Smooth muscle cell (in vitro differentiated cells): ENCODE results near the gene LTBP1. TPM values are rescaled to one million over a fixed set of nuclear protein-coding genes. Genes with fewer than 3 reads are reported as not detected.

Experiments used
- DNase-seq: peaks from one replicate; lab custom pipeline; 2025; ENCODE audit not compliant: unreplicated experiment; lab: John Stamatoyannopoulos, UW
- H2AFZ ChIP-seq: fragments of 200-600 bp; sonication (generic); 2 replicates; pipeline ENCODE4 v1.6.0; 2016; ENCODE audit warnings: antibody characterized with exemption, low read depth, mild to moderate bottlenecking
- H3F3A ChIP-seq: fragments of 200-600 bp; sonication (generic); 2 replicates; pipeline ENCODE4 v1.6.0; 2017; ENCODE audit warnings: antibody characterized with exemption, low read depth
- H3K27ac ChIP-seq: fragments of 200-600 bp; sonication (generic); 2 replicates; pipeline ENCODE4 v1.5.1; 2016; ENCODE audit warnings: low read depth, mild to moderate bottlenecking
- H3K27me3 ChIP-seq: fragments of 200-600 bp; sonication (generic); 2 replicates; pipeline ENCODE4 v1.6.1; 2016; ENCODE audit warnings: low read depth, mild to moderate bottlenecking
- H3K36me3 ChIP-seq: fragments of 200-600 bp; sonication (generic); 2 replicates; pipeline ENCODE4 v1.5.1; 2016; ENCODE audit warnings: low read depth
- H3K4me1 ChIP-seq: fragments of 200-600 bp; sonication (generic); 2 replicates; pipeline ENCODE4 v1.5.1; 2016; ENCODE audit warnings: low read depth
- H3K4me2 ChIP-seq: fragments of 200-600 bp; sonication (generic); 2 replicates; pipeline ENCODE4 v1.6.0; 2016; ENCODE audit warnings: mild to moderate bottlenecking
- H3K4me3 ChIP-seq: fragments of 200-600 bp; sonication (generic); 2 replicates; pipeline ENCODE4 v1.5.1; 2016; ENCODE audit warnings: mild to moderate bottlenecking
- H3K79me2 ChIP-seq: fragments of 200-600 bp; sonication (generic); 2 replicates; pipeline ENCODE4 v1.6.0; 2016; ENCODE audit warnings: low read depth, mild to moderate bottlenecking
- H3K9ac ChIP-seq: fragments of 200-600 bp; sonication (generic); 2 replicates; pipeline ENCODE4 v1.6.0; 2016; ENCODE audit warnings: low read depth
- H3K9me3 ChIP-seq: fragments of 200-600 bp; sonication (generic); replicated peaks from 2 replicates; pipeline ENCODE4 v1.5.1; 2016; ENCODE audit warnings: low read depth
- H4K20me1 ChIP-seq: fragments of 200-600 bp; sonication (generic); 2 replicates; pipeline ENCODE4 v1.6.0; 2016; ENCODE audit warnings: low read depth
- CTCF ChIP-seq: fragments of 200-600 bp; sonication (generic); IDR thresholded peaks from 2 replicates; pipeline ENCODE4 v1.5.1; 2017; ENCODE audit warnings: borderline replicate concordance, mild to moderate bottlenecking, antibody characterized with exemption; ENCODE audit not compliant: insufficient read depth, poor library complexity, severe bottlenecking
- whole genome bisulfite sequencing: methylation state at CpG from one replicate; pipeline ENCODE4 v1.1.7; 2016; ENCODE audit warnings: low lambda C conversion rate; 5-methylcytosine and 5-hydroxymethylcytosine counted together
- polyA plus RNA-seq: library from polyadenylated mRNA; unstranded; fragments of >200 nt; fragmentation: Nextera tagmentation; extraction: Ambion mirVana; gene quantifications from 2 replicates; pipeline ENCODE4 v1.2.1, GENCODE V29; 2016
- total RNA-seq: library from RNA; depleted of rRNA; stranded (reverse); fragments of >200 nt; gene quantifications from 2 replicates; pipeline ENCODE4 v1.2.3, GENCODE V29; 2014

The LTBP1 gene
- total and polyA plus RNA-seq, 2 experiments from 2014 or later = 146 to 250 TPM

GRCh38 chr2:33207151-33207740 is 260.5 kb downstream of the LTBP1 start:
- H3K4me1 ChIP-seq = peaks cover 24% of the 10 kb centered on the region
- no peak for TF ChIP-seq CTCF
- H4K20me1 ChIP-seq = no peaks in the 10 kb centered on the region
- DNase-seq = no peak
- no peaks in the 10 kb centered on the region for H3K36me3 ChIP-seq
- H3K27ac ChIP-seq = peak overlapping the region; percentile 50
- no peaks in the 10 kb centered on the region for H3K79me2 ChIP-seq
- H3K4me2 ChIP-seq = no peak overlapping the region
- H3K27me3 ChIP-seq = no peaks in the 10 kb centered on the region
- H2AFZ ChIP-seq = no peak overlapping the region
- no peak overlapping the region for H3K9ac ChIP-seq
- H3F3A ChIP-seq = peaks cover 29% of the 10 kb centered on the region
- WGBS = 86% methylated on average over 4 of the region's 4 CpGs
- no peak overlapping the region for H3K4me3 ChIP-seq
- no peaks in the 10 kb centered on the region for H3K9me3 ChIP-seq

GRCh38 chr2:33208400-33208799 is 261.6 kb downstream of the LTBP1 start:
- no peak overlapping the region for H3K4me2 ChIP-seq
- TF ChIP-seq CTCF = no peak
- no peak overlapping the region for H2AFZ ChIP-seq
- H3F3A ChIP-seq = peaks cover 29% of the 10 kb centered on the region
- 94% methylated on average over 3 of the region's 3 CpGs for WGBS
- no peak for DNase-seq
- H3K9ac ChIP-seq = no peak overlapping the region
- H3K4me3 ChIP-seq = no peak overlapping the region
- no peaks in the 10 kb centered on the region for H4K20me1 ChIP-seq
- H3K36me3 ChIP-seq = no peaks in the 10 kb centered on the region
- peaks cover 24% of the 10 kb centered on the region for H3K4me1 ChIP-seq
- no peaks in the 10 kb centered on the region for H3K9me3 ChIP-seq
- no peaks in the 10 kb centered on the region for H3K27me3 ChIP-seq
- no peaks in the 10 kb centered on the region for H3K79me2 ChIP-seq
- H3K27ac ChIP-seq = peak overlapping the region; percentile 17

- H3K9ac ChIP-seq = peak overlapping the region; percentile 49
- no peaks in the 10 kb centered on the region for H4K20me1 ChIP-seq
- H3K79me2 ChIP-seq = no peaks in the 10 kb centered on the region
- H3K27me3 ChIP-seq = no peaks in the 10 kb centered on the region
- no peaks in the 10 kb centered on the region for H3K9me3 ChIP-seq
- H3F3A ChIP-seq = peaks cover 34% of the 10 kb centered on the region
- no peaks in the 10 kb centered on the region for H3K36me3 ChIP-seq
- H3K27ac ChIP-seq = peak overlapping the region; percentile 96
- WGBS = 16% methylated on average over 1 of the region's 1 CpG
- H2AFZ ChIP-seq = no peak overlapping the region
- TF ChIP-seq CTCF = no peak
- H3K4me1 ChIP-seq = peaks cover 24% of the 10 kb centered on the region
- peak overlapping the region; percentile 77 for H3K4me2 ChIP-seq
- no peak overlapping the region for H3K4me3 ChIP-seq
- no peak for DNase-seq
These were observed 263.2 kb downstream of the LTBP1 start for GRCh38 chr2:33209976-33210375.

- Histone ChIP-seq H3K36me3 (no peaks in the 10 kb centered on the region), H3K4me1 (peaks cover 24% of the 10 kb centered on the region), H4K20me1 (no peaks in the 10 kb centered on the region), H2AFZ (no peak overlapping the region), H3K4me2 (peak overlapping the region; percentile 77), H3K4me3 (no peak overlapping the region), H3K9me3 (no peaks in the 10 kb centered on the region), H3K79me2 (no peaks in the 10 kb centered on the region), H3K27ac (peak overlapping the region; percentile 96), H3F3A (peaks cover 34% of the 10 kb centered on the region), H3K27me3 (no peaks in the 10 kb centered on the region), H3K9ac (peak overlapping the region; percentile 49)
- 2% methylated on average over 3 of the region's 3 CpGs for WGBS
- TF ChIP-seq CTCF = no peak
- DNase-seq = no peak
These were observed 263.9 kb downstream of the LTBP1 start for GRCh38 chr2:33210626-33211025.
